ENCODE measurements around the gene ACACB. TPM values are rescaled to one million over a fixed set of nuclear protein-coding genes. Genes with fewer than 3 reads are reported as not detected.

Gene ACACB
- total RNA-seq, 1 donor from 2014 or later = 22.7 TPM

DNA sequence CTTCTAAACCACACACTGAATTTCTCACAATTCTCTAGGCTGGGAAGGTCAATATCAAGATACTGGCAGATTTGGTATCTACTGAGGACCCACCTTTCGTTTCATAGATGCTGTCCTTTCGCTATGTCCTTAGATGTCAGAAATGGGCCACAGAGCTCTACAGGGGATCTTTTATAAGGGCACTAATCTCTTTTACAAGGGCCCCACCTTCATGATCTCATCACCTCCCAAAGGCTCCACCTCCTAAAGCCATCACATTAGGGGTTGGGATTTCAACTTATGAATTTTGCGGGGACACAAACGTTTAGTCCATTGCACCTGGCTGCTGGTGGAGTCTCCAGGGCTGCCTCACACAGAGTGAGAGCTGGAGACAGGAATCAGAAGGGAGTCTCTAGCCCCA is 79.9 kb downstream of the ACACB start:
- TF ChIP-seq, protein P1, sequence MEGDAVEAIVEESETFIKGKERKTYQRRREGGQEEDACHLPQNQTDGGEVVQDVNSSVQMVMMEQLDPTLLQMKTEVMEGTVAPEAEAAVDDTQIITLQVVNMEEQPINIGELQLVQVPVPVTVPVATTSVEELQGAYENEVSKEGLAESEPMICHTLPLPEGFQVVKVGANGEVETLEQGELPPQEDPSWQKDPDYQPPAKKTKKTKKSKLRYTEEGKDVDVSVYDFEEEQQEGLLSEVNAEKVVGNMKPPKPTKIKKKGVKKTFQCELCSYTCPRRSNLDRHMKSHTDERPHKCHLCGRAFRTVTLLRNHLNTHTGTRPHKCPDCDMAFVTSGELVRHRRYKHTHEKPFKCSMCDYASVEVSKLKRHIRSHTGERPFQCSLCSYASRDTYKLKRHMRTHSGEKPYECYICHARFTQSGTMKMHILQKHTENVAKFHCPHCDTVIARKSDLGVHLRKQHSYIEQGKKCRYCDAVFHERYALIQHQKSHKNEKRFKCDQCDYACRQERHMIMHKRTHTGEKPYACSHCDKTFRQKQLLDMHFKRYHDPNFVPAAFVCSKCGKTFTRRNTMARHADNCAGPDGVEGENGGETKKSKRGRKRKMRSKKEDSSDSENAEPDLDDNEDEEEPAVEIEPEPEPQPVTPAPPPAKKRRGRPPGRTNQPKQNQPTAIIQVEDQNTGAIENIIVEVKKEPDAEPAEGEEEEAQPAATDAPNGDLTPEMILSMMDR (conservative IDR thresholded peaks at IDR 0.05) = no peak
- Mint-ChIP-seq H3K27ac (no peak overlapping the region), H3K36me3 (peaks cover 12% of the 10 kb centered on the region), H3K4me3 (no peak overlapping the region), H3K27me3 (no peaks in the 10 kb centered on the region), H3K9me3 (no peaks in the 10 kb centered on the region), H3K4me1 (ENCODE audit: unreplicated experiment) (no peaks in the 10 kb centered on the region)
- DNase-seq (ENCODE audit: extremely low spot score, unreplicated experiment) = no peak

DNA sequence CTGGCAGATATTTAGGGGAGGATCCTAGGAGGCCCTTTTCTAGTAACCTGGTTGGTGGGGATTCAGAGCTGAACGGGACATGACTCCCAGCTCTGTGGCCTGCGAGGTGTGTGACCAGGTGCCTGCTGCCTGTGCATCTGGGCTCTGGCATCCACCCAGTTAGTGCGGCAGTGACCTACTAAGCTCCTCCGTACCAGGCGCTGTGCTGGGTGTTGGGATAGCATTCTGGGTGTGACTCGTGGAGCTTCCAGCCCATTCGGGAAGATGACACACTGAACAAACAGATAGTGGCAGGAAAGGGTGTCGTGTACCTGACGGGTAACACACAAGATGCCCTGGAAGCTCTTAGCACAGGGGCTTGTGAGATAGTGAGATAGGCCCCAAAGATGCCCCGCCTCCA is 80.9 kb downstream of the ACACB start:
- Mint-ChIP-seq H3K9me3 (no peaks in the 10 kb centered on the region), H3K36me3 (peaks cover 12% of the 10 kb centered on the region), H3K4me1 (ENCODE audit: unreplicated experiment) (no peaks in the 10 kb centered on the region), H3K27me3 (no peaks in the 10 kb centered on the region), H3K27ac (no peak overlapping the region), H3K4me3 (no peak overlapping the region)
- TF ChIP-seq, protein P1 (conservative IDR thresholded peaks at IDR 0.05) = no peak
- no peak for DNase-seq (ENCODE audit: extremely low spot score, unreplicated experiment)

DNA sequence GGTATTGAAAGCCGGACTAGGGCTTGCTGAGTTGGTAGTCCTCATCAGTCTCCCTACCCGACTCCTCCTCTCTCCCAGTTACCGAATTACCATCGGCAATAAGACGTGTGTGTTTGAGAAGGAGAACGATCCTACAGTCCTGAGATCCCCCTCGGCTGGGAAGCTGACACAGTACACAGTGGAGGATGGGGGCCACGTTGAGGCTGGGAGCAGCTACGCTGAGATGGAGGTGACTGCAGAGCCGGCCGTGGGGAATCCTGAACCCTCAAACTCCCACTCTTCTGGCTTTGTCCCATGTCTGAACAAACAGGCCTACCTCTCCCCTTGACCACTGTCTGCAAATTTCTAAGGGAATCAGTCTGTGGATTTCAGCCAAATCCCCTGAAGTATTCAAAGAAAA is 82.9 kb downstream of the ACACB start:
- H3K27me3 Mint-ChIP-seq = no peaks in the 10 kb centered on the region
- H3K9me3 Mint-ChIP-seq = no peaks in the 10 kb centered on the region
- TF ChIP-seq, protein P1 (conservative IDR thresholded peaks at IDR 0.05) = no peak
- no peak overlapping the region for H3K4me3 Mint-ChIP-seq
- no peak overlapping the region for H3K27ac Mint-ChIP-seq
- H3K36me3 Mint-ChIP-seq = peaks cover 18% of the 10 kb centered on the region
- H3K4me1 Mint-ChIP-seq (ENCODE audit: unreplicated experiment) = no peaks in the 10 kb centered on the region
- no peak for DNase-seq (ENCODE audit: extremely low spot score, unreplicated experiment)

DNA sequence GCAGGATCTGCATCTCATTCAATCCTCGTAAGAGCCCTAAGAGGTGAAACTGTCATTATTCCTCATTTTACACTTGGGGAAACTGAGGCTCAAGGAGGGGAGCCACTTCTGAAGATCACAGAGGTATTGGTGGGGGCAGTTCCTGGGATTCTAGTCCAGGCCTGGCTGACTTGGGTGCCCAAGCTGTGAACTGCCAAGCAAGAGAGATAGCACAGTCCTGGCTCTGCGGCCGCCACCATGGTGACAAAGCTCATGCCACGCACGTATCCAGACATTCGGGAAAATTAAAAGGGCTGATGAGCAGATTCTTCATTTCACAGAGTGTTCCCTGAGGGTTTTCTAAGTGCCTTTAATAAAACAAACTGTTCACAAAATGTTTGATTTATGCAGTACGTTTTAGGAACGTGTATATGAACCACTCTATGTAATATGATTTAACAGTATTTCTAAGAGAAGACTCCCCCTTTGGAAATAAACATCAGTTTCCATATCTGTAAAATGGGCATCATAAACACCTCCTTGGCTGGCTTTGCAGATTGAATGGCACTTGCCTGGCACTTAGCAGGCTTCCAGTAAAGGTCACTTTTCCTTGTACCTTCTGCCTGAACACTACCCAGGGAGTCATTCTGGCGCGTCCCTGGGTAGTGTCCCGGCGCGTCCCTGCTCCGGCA is 84.6 kb downstream of the ACACB start:
- H3K4me3 Mint-ChIP-seq = no peak overlapping the region
- no peaks in the 10 kb centered on the region for H3K4me1 Mint-ChIP-seq (ENCODE audit: unreplicated experiment)
- peaks cover 10% of the 10 kb centered on the region for H3K36me3 Mint-ChIP-seq
- no peak overlapping the region for H3K27ac Mint-ChIP-seq
- H3K9me3 Mint-ChIP-seq = no peaks in the 10 kb centered on the region
- H3K27me3 Mint-ChIP-seq = no peaks in the 10 kb centered on the region
- no peak for DNase-seq (ENCODE audit: extremely low spot score, unreplicated experiment)
- TF ChIP-seq, protein P1 (conservative IDR thresholded peaks at IDR 0.05) = no peak

DNA sequence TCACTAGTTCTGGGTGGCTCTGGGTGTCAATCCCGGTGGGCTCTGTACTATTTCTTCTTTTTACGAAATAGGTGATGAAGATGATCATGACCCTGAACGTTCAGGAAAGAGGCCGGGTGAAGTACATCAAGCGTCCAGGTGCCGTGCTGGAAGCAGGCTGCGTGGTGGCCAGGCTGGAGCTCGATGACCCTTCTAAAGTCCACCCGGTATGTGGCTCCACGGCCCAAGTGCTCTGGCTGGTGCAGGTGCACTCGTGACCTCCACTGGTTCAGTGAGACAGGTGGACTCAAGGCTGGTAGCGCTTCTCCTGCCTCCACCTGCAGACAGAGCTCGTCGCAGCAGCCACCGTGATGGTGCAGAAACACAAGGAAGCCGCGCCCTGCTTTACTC is 85.1 kb downstream of the ACACB start:
- H3K9me3 Mint-ChIP-seq = no peaks in the 10 kb centered on the region

More for the DNA sequence above, 85.1 kb downstream of the ACACB start:
- H3K4me1 Mint-ChIP-seq (ENCODE audit: unreplicated experiment) = no peaks in the 10 kb centered on the region
- TF ChIP-seq, protein P1 (conservative IDR thresholded peaks at IDR 0.05) = no peak
- no peak overlapping the region for H3K4me3 Mint-ChIP-seq
- no peak for DNase-seq (ENCODE audit: extremely low spot score, unreplicated experiment)
- no peaks in the 10 kb centered on the region for H3K27me3 Mint-ChIP-seq
- H3K27ac Mint-ChIP-seq = no peak overlapping the region
- H3K36me3 Mint-ChIP-seq = peaks cover 7% of the 10 kb centered on the region

Data from type B pancreatic cell (in vitro differentiated cells).